ENCODE data around the gene NTF3. TPM values are rescaled to one million over a fixed set of nuclear protein-coding genes. Genes with fewer than 3 reads are reported as not detected.
A peak's percentile ranks its signal among the peaks of the same experiment; 100 is the strongest.

NTF3 gene
- not detected in 2 replicates for total RNA-seq (2014; rRNA removed; shearing (Covaris generic))

- peak; percentile 47 for DNase-seq (ENCODE audit: low spot score)
- in situ Hi-C loops (cut with HindIII; ENCODE audit: low sequenced_read_pairs), result no loop called here
These were observed at the start of gene NTF3 for GRCh38 chr12:5432011-5432400. Gene NTF3, plus strand, starts transcription at chr12:5432108. Its CDS starts 217 bp downstream, at chr12:5432325.

GRCh38 chr12:5384015-5384414 is 47.9 kb upstream of the NTF3 start:
- in situ Hi-C loops (cut with HindIII; ENCODE audit: low sequenced_read_pairs), result no loop called here
- DNase-seq (ENCODE audit: low spot score), result no peak

DNA sequence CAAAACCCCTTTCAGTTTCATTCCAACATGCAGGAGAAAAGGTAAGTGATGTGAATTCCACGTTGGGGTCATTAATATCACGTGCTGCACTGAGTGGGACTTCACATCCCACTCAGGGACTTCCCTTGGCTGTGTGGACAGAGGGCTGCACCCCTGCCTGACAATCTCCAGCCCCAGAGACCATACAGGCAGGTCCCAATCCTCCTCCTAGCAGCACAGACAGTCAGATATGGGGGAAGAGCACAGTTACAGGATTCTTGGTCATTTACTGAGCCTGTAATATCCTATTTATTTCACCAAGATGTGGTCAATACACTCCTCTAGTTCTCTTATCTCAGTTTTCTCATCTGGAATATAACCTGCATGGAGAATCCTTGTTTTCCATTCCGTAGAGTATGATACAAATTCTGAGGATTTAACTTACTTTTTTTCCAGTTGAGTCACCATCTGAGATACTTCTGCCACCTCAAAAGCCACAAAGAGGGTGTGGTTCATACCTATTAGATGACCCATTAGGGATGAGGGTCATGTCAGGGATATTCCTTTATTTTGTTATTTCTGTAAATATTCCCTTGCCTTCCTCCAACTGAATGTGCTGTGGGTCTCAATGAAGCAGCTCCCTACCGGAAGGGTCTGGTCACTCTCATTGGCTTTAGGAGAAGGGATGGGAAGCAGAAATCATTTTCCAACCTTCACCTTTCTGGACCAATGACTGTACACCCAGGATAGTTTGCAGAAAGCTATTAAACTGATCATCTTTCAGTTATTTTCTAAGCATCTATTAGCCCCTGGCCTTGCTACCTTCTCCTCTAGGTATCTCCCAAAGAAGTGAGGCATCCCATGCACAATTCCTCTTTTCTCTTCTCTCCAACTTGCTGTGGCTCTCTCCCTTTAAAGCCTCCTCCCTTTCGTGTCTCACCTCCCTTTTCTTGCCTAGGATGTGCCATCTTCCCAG is 43.0 kb upstream of the NTF3 start:
- in situ Hi-C loops (cut with HindIII; ENCODE audit: low sequenced_read_pairs), result no loop called here
- DNase-seq (ENCODE audit: low spot score), result no peak

- DNase-seq (ENCODE audit: low spot score), result no peak
- in situ Hi-C loops (cut with HindIII; ENCODE audit: low sequenced_read_pairs), result no loop called here
These were observed 41.6 kb upstream of the NTF3 start for GRCh38 chr12:5390174-5390799.

GRCh38 chr12:5391653-5392052 is 40.3 kb upstream of the NTF3 start:
- no peak for DNase-seq (ENCODE audit: low spot score)
- in situ Hi-C loops (cut with HindIII; ENCODE audit: low sequenced_read_pairs), result no loop called here

GRCh38 chr12:5392961-5393360 is 38.9 kb upstream of the NTF3 start:
- DNase-seq (ENCODE audit: low spot score), result no peak
- in situ Hi-C loops (cut with HindIII; ENCODE audit: low sequenced_read_pairs), result no loop called here

DNA sequence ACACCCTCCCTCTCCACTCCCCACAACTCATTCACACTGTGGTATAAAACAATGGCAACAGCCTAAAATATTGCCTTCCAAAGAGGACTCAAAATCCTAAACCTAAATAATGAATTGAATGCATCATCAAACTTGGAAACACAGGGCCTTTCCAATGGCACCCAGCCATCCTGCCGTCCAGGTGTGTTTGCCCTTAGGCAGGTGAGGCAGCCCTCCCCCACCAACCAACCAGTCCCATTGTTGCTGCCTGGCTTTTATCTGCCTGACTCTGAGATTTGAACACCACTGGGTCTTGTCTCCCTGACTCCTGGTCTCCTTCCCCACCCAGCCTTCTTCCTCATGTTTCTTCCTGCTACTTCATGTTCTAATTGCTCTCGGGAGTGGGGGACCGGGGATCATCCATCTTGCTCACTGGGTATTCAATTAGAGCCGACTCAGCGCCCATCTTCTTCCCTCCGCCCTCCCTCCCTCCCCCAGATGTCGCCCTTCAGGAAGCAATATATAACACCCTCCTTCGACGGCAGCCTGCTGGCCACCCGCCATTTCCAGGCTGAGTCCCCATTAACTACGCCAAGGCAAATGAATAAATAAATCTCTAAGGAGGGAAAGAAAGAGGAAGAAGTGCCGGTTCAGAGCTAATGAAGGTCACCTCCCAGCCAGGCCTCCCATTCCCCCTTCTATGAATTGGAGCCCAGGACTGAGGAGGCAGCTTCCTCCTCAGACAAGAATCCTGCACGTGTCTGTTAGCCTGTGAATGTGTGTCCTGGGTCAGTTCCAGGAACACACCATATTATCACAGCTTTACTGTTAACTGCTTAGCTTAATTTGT is 36.3 kb upstream of the NTF3 start:
- DNase-seq (ENCODE audit: low spot score), result no peak
- in situ Hi-C loops (cut with HindIII; ENCODE audit: low sequenced_read_pairs), result no loop called here

GRCh38 chr12:5396541-5396940 is 35.4 kb upstream of the NTF3 start:
- in situ Hi-C loops (cut with HindIII; ENCODE audit: low sequenced_read_pairs), result no loop called here
- no peak for DNase-seq (ENCODE audit: low spot score)

- in situ Hi-C loops (cut with HindIII; ENCODE audit: low sequenced_read_pairs), result no loop called here
- no peak for DNase-seq (ENCODE audit: low spot score)
These were observed 32.6 kb upstream of the NTF3 start for GRCh38 chr12:5399266-5399665.

- in situ Hi-C loops (cut with HindIII; ENCODE audit: low sequenced_read_pairs), result no loop called here
- no peak for DNase-seq (ENCODE audit: low spot score)
These were observed 29.6 kb upstream of the NTF3 start for GRCh38 chr12:5402009-5402935.

- in situ Hi-C loops (cut with HindIII; ENCODE audit: low sequenced_read_pairs), result no loop called here
- no peak for DNase-seq (ENCODE audit: low spot score)
These were observed 28.5 kb upstream of the NTF3 start for GRCh38 chr12:5403411-5403810.

- in situ Hi-C loops (cut with HindIII; ENCODE audit: low sequenced_read_pairs), result no loop called here
- no peak for DNase-seq (ENCODE audit: low spot score)
These were observed 24.7 kb upstream of the NTF3 start for GRCh38 chr12:5407034-5407856.

DNA sequence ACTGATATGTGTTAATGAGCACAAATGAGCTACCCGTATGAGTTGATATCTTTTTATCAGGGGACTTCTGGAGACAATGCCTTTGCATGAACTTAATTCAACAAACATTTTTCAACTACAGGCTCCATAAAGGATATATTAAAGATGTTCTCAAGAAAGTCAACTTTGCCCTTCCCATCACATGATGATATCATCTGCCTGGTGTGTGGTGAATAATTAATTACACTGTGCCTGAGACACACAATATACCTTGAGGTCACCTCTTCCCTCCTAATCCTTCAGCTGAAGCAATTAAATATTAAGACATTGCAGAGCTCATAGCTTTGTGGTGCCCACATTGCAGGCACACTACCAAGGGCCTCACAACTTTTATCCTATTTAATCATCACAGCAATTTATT is 22.3 kb upstream of the NTF3 start:
- in situ Hi-C loops (cut with HindIII; ENCODE audit: low sequenced_read_pairs), result no loop called here
- no peak for DNase-seq (ENCODE audit: low spot score)

DNA sequence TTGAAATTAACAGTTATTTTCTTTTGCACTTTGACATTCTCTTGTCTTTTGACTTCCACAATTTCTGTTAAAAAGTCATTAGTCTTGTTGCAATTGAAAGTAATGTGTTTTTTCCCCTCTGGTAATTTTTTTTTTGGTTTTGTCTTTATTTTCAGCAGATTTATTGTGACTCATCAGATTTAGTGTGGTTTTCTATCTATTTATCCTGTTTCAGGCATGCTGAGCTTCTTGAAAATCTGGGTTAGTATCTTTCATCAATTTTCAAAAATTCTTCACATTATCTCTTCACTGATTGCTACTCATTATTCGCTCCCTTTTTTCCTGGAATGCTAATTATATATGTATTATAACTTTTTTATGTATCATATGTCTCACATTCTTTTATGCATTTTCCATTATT is 15.3 kb upstream of the NTF3 start:
- DNase-seq (ENCODE audit: low spot score), result no peak
- in situ Hi-C loops (cut with HindIII; ENCODE audit: low sequenced_read_pairs), result no loop called here

GRCh38 chr12:5417500-5417899 is 14.4 kb upstream of the NTF3 start:
- no peak for DNase-seq (ENCODE audit: low spot score)
- in situ Hi-C loops (cut with HindIII; ENCODE audit: low sequenced_read_pairs), result no loop called here

DNA sequence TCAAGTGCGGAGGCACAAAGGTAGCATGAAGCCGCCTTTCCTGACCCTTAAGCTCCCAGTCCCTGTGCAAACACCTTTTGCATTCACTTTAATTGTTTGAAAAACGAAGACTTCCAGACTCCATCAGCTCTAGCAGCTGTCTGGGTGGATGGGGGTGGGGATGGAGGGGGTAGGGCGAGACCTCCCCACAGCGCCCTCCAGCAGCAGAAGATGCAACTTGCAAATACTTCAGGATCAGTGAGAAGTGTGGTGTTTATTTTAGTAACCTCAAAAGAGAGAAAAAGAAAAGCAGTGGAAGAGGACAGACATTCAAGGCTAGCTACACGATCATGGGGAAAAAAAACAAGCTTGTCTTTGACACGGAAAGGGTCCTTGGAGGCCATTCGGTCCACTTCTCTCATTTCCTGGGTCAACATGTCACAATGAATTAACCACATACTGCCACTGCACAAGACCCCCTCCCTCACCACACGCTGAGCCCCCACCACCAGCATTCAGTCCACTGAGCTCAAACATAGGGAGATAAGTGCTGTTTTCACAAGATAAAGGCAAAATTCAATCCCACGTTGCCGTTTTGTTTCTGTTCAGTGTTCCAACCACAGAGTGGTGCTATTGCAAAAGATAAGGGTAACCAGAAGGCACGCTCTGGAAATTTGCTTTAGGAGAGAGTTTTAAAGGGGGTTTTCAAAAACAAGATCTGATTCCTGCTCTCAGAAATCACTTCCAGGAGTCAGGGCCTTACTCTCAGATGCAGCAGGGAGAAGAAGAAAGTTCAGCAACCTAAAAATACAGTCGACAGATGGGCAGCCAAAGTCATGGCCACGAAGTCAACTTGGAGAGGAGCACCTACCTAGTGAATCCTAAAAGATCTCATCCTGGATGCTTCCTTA is 3.3 kb upstream of the NTF3 start:
- peak; percentile 70 for DNase-seq (ENCODE audit: low spot score)
- in situ Hi-C loops (cut with HindIII; ENCODE audit: low sequenced_read_pairs), result no loop called here

All from G401 (cell line).